ENCODE results near the gene TMEM81.

DNA sequence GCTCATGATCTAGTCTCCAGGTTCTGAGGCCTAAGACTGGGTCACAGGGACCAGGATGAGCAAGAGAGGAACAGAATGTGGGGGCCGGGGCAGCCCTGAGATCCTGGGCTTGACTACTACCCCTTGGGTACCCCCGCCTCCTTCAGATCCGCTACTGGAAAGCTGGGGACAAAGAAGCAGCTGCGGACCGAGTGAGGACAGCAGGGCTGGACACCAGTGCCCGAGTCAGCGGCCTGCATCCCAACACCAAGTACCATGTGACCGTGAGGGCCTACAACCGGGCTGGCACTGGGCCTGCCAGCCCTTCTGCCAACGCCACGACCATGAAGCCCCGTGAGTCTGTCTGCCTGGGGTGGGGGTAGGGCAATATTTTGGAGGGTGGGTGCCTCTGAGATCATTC, 12.5 kb downstream of the TMEM81 start:
- TF ChIP-seq FOXK2 (IDR thresholded peaks at IDR 0.05) (no peak), NFRKB (IDR thresholded peaks at IDR 0.05) (no peak), ARNT (IDR thresholded peaks at IDR 0.05) (no peak), FOXM1 (IDR thresholded peaks at IDR 0.05; ENCODE audit: borderline replicate concordance) (no peak), L3MBTL2 (conservative IDR thresholded peaks at IDR 0.05) (no peak), SP1 (IDR thresholded peaks at IDR 0.05) (no peak), LEF1 (IDR thresholded peaks at IDR 0.05; ENCODE audit: borderline replicate concordance) (no peak), BHLHE40 (IDR thresholded peaks at IDR 0.05; ENCODE audit: borderline replicate concordance) (no peak)

All from HEK293T (cell line).